ENCODE data around the gene CD74. TPM values are rescaled to one million over a fixed set of nuclear protein-coding genes. Genes with fewer than 3 reads are reported as not detected.

CD74 gene
- total and polyA plus RNA-seq, 2 of the 13 experiments (the other 11 are each of a cell fraction or from before 2014, with no cell fraction given): 34.1 to 84.4 TPM

DNA sequence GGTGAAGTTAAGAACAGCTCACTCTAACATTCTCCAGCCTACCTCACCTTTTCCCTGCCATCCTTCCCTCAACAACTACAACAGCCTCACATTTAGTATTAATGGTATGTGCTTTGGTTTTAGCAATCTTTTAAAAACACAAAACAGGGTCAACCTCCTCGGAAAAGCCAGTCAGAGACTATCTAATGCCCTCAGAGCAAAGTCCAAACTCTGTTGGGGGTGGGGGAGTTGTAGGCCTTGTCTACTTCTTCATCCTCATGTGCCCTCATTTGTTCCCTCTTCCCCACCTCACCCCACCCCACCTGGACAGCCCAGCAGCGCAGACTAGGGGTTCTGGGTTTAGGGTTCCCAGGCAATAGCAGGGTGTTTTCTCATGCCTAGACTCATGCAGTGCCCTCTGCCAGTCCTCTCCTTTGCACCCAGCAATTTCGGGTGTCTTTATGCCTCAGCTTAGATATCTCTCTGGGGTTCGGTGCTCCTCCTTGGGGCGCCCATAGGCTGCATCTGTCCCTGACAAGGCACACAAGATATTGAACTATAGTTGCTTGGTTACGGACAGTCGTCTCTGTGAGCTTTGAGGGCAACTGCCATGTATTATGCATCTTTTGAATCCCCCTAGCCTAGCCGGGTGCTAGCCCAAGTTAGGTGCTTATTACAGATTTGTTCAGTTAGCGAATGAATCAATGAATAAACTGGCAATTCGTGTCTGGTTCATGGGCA is 56.0 kb downstream of the CD74 start (continued):
- TF ChIP-seq, protein P1, sequence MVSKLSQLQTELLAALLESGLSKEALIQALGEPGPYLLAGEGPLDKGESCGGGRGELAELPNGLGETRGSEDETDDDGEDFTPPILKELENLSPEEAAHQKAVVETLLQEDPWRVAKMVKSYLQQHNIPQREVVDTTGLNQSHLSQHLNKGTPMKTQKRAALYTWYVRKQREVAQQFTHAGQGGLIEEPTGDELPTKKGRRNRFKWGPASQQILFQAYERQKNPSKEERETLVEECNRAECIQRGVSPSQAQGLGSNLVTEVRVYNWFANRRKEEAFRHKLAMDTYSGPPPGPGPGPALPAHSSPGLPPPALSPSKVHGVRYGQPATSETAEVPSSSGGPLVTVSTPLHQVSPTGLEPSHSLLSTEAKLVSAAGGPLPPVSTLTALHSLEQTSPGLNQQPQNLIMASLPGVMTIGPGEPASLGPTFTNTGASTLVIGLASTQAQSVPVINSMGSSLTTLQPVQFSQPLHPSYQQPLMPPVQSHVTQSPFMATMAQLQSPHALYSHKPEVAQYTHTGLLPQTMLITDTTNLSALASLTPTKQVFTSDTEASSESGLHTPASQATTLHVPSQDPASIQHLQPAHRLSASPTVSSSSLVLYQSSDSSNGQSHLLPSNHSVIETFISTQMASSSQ (IDR thresholded peaks at IDR 0.05; ENCODE audit: low read depth): no peak
- TF ChIP-seq, protein P1 (CRISPR knock-in tag; IDR thresholded peaks at IDR 0.05; ENCODE audit: borderline replicate concordance): 0 out of 2 replicates have a peak, but pooled peaks have one; percentile 25
- TF ChIP-seq ISX (CRISPR knock-in tag; conservative IDR thresholded peaks at IDR 0.05) (no peak), ZNF788 (CRISPR knock-in tag; IDR thresholded peaks at IDR 0.05; ENCODE audit: borderline replicate concordance) (no peak), ZNF773 (CRISPR knock-in tag; IDR thresholded peaks at IDR 0.05; ENCODE audit: borderline replicate concordance) (no peak), NCOR1 (IDR thresholded peaks at IDR 0.05; ENCODE audit: borderline replicate concordance, low read length) (peak; percentile 22; the same call in 1 of the 2 replicates), HNF4A (CRISPR knock-in tag; IDR thresholded peaks at IDR 0.05) (peak; percentile 54), ASH2L (IDR thresholded peaks at IDR 0.05; ENCODE audit: insufficient read length, low read depth, low read length) (peak; percentile 3), ZNF34 (CRISPR knock-in tag; IDR thresholded peaks at IDR 0.05; ENCODE audit: borderline replicate concordance) (peak; percentile 68; the same call in 1 of the 2 replicates), GTF3A (CRISPR knock-in tag; conservative IDR thresholded peaks at IDR 0.05) (0 out of 2 replicates have a peak, but pooled peaks have one; percentile 23)
- TF ChIP-seq, protein P2, sequence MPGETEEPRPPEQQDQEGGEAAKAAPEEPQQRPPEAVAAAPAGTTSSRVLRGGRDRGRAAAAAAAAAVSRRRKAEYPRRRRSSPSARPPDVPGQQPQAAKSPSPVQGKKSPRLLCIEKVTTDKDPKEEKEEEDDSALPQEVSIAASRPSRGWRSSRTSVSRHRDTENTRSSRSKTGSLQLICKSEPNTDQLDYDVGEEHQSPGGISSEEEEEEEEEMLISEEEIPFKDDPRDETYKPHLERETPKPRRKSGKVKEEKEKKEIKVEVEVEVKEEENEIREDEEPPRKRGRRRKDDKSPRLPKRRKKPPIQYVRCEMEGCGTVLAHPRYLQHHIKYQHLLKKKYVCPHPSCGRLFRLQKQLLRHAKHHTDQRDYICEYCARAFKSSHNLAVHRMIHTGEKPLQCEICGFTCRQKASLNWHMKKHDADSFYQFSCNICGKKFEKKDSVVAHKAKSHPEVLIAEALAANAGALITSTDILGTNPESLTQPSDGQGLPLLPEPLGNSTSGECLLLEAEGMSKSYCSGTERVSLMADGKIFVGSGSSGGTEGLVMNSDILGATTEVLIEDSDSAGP (CRISPR knock-in tag; IDR thresholded peaks at IDR 0.05; ENCODE audit: borderline replicate concordance): no peak

Data from HepG2 (cell line).